NK-92 treated with Interleukin-12 subunit alpha and Interleukin-12 subunit beta, amount 100 ng/mL, for 24 hours (cell line): ENCODE measurements around the gene MCRIP1.

Source experiments
- DNase-seq: peaks from one replicate; lab custom pipeline; 2025; lab: John Stamatoyannopoulos, UW

MCRIP1 gene

DNA sequence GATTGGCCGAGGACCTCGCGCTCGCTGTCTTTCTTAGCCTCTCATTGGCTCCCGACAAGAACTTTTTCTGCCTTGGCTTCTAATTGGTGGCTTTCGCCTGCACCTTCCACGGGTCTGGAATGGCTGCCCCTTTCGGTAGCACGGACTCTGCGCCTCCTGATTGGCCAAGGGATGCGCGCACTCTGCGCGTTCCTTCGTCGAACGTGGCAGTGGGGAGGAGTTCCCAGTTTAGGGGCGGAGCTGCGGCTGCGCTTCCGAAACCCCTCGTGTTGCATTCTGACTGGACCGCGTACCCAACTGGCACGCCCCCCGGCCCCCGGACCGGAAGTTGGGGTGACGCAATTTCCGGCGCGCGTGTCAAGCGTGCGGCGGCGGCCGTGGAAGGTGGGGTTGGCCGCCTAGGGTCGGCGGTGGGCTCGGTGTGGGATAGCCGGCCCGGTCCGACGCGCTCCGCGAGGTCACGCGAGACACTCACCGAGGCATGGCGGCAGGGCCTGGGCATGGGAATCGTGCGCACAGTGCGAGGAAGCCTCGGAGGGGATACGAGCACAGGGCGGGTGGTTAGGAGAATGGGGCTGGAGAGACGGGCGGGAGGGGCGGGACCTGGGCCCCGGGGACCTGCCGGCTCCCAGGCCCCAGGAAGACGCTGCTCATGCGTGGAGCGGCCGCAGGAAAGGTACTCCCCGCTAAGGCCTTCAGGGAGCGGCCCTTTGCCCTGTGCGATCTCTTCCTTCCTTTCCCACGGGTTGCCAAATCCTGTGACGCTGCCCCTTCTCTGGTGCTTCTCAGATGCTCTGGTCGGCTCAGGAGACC is 27.9 kb upstream of the MCRIP1 start:
- DNase-seq = peak; percentile 100

DNA sequence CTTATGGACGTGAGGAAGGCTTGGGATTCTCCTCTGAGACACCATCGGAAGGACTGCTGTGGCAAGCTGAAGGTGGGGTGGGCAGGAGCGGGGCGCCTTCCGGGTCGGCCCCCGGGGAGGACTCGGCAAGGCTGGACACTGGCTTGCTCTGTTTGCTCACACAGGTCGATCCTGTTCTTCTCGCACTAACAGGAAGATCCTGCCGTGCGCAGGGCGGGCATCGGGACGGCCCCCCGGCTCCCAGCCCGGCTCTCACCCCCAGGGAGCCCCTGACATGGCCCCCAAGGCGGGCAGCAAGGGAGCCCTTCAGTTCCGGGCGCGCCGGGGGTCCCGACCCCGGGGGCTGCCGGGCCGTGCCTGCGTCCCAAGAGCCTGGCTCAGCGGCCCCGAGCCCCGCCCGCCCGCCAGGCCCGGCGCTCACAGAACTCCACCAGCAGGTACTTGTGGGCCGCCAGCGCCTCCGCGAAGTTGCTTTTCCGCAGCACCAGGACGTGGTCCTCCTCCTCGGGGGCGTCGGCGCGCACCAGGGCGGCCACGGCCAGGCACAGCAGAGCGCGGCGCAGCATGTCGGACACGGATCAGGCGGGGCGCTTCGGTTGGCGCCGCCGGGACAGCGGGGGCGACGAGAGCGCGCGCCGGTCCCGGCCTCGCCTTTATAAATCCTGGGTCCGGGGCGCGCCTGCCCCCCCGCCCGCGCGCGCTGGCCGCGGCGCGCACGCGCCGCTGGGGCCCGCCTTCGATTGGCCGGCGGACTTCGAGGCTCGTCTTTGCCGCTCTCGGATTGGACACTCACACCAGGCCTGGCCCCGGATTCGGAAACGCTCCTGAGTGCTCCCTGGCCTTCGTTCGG is 27.0 kb upstream of the MCRIP1 start, which contains the start of gene P4HB:
TSS of gene P4HB (minus strand) at position 630 of the 850 bp plus-strand sequence. CDS start at position 566, 64 bp downstream.
- DNase-seq = no peak

DNA sequence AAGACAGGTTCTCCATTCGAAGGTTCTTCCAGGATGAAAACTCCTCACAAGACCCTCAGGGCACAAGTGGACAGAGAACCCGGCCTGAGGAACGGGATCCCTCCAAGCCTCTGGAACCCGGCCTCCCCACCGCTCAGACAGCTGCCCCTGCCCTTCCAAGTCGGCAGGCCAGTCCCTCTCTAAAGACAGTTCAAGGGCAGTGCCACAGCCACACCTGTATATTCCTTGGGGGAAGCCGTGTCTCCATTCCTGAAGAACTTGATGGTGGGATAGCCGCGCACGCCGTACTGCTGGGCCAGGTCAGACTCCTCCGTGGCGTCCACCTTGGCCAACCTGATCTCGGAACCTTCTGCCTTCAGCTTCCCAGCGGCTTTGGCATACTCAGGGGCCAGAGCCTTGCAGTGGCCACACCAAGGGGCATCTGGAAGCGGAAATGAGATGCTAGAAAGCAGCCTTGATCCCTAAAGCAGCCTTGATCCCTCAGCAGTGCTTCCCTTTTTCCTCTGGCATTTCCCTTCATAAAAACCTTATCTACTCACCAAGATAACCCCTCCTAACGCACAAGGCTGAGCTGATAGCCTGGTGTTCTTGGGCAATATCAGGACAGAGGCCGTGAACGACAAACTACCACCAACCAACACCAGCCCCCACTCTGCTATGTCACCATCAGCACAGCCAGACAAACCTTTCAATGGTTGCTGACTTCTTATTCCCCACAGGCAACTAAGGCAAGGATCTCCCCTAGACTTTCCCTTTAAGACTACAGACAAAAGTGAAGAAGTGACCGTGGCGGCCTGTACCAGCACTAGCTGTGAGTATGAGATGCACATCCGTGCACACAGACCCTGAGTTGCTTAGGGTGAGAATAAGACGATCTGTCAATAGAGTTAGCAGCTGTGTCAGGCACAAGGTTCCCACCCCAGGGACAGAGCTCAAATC is 26.1 kb upstream of the MCRIP1 start:
- no peak for DNase-seq

DNA sequence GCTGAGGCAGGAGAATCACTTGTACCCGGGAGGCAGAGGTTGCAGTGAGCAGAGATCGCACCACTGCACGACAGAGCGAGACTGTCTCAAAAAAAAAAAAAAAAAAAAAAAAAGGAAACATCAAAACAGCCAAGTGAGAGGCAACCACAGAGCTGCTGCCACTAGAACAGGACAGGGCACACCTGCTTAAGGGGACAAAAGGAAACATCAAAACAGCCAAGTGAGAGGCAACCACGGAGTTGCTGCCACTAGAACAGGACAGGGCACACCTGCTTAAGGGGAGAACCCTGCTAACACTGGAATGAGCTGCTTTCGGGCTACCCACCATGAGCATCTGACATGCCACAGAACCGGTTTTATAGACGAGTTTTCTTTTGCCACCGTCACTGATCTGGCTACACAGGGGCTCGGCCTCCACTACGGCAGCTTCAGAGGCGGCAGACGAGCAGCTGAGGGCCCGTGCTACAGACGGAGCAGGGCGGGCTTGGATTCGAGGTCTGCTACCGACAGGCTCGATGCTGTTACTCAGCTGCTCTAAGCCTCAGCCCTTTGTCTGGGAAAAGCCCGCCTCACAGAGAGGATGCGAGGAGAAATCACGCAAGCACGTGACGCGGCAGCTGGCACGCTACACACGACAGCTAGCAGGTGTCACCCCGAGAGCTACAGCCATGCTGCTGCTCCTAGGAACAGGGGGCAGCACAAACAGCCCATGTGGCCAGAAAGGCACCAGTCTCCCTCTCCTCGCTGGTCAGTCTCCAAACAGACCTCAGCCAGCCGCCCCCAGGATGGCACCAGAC is 25.3 kb upstream of the MCRIP1 start:
- no peak for DNase-seq

DNA sequence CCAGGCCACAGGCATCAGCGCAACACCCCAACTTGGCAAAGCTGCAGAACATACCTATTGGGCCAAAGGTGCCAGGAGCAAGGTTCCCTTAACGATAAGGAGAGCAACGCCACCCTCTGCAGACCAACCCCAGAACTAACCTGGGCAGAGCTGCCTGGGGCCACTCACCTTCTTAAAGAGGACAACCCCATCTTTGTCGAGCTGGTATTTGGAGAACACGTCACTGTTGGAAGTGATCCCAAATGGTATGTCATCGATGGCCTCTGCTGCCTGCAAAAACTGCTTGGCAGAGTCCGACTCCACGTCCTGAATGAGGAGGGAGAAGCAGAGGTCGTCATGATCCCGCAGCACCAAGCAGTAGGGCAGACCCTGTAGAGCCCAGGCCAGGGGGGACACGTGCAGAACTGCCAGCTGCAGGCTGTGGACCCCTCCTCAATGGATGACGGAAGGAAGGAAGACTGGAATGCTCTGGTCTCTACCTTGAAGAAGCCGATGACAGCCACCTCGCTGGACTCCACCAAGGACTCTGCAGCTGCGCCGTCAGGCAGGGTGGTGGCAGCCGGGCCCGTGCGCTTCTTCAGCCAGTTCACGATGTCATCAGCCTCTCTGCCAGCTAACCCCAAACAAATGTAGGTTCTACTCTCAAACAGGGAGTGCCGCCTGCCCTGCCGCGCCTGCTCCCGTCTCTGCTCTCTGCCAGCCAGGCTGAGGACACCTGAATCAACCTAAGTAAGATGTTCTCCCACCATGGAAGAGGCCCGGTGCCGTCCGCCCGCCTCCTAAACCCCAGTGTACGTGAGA is 22.1 kb upstream of the MCRIP1 start:
- DNase-seq = no peak

DNA sequence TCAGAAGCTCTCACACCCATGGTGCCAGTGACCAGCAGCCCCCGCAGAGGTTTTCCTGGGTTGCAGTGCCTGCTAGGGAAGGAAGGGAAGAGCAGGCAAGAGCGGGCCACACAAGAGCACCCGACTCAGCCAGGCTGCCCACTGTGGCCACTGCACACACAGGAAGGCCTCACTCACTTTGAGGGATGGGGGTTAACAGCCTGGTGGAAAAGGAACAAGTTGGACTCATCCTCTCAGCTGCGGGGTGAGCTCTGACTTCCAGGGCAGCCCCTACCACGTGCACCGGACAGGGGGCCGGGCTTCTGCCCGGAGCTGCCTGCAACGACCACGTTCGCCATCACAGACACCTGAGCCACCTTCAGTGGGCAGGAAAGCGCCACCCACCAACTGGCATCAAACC is 19.1 kb upstream of the MCRIP1 start:
- DNase-seq = no peak

DNA sequence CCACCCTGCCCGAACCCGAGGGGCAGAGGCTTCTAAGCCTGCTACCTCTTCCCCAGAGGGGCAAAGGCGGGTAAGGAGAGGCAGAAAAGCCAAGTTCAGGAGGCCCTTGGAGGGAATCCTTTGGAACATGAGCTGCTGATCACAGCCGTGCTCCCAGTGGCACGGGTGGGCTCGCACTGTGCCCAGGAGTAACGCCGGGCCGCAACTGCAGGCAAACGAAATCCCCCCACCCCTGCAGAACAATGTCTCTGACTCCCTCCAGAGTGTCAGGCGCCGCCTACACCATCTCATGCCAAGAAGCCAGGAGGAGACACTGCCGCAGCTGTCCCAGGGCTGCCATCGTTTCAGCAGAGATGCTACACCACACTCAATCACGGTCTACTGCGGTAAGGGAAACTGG is 18.3 kb upstream of the MCRIP1 start:
- no peak for DNase-seq

DNA sequence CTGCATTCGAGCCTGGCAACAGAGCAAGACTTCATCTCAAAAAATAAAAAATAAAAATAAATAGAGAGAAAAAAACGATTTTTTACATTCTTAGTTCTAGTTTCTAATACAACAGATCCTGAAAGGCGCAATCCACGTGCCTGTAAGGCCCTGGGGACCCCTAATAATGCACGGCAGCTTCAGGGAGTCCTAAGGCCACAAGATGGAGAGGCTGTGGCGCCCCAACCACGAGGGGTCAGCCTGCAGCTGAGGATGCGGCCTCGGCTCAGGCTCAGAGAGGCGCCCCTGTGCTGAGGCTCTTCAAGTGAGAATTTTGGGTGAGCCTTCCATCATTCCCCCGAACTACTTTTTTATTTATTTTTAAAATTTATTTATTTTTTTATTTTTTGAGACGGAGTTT is 16.4 kb upstream of the MCRIP1 start:
- DNase-seq = no peak

DNA sequence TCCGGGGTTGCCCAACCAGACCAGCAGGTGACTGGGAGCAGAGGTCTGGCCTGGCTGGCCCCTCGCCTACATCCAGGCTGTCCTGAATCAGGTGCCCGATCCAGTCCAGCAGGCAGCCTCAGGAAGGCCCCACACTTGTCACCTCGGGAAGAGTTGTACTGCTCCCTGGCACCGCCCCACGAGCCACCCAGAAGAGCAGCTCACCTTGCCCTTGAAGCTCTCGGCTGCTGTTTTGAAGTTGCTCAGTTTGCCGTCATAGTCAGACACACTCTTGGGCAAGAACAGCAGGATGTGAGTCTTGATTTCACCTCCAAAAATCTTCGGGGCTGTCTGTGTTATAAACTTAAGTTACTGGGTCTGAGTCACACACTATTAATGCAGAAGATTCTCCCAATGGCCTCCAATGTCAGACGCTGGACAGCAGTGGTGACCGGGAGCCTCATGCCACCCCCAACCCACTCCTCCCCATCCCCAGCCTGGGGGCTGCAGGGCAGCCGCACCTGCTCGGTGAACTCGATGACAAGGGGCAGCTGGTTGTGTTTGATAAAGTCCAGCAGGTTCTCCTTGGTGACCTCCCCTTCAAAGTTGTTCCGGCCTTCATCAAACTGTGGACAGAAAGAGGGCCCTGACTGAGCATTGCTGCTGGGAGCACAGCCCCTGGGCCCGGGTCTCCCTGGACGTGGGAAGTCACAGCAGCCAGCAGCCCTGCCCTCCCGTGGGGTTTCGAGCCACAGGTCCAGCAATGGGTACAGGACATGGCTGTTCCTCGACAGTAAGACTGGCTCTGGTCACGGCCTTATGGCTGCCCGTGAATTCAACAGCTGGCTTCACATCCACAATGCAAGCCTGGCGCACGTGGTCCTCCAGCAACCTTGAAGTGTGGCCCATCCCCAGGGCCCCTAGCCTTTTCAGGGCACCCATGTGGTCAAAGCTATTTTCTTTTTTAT is 13.9 kb upstream of the MCRIP1 start:
- no peak for DNase-seq

- DNase-seq = no peak
These were observed 13.0 kb upstream of the MCRIP1 start for GRCh38 chr17:81845881-81846742.

GRCh38 chr17:81845361-81845760 is 12.3 kb upstream of the MCRIP1 start:
- no peak for DNase-seq

- no peak for DNase-seq
These were observed 11.8 kb upstream of the MCRIP1 start for GRCh38 chr17:81844887-81845286.

- no peak for DNase-seq
These were observed 11.3 kb upstream of the MCRIP1 start for GRCh38 chr17:81844327-81844851.

DNA sequence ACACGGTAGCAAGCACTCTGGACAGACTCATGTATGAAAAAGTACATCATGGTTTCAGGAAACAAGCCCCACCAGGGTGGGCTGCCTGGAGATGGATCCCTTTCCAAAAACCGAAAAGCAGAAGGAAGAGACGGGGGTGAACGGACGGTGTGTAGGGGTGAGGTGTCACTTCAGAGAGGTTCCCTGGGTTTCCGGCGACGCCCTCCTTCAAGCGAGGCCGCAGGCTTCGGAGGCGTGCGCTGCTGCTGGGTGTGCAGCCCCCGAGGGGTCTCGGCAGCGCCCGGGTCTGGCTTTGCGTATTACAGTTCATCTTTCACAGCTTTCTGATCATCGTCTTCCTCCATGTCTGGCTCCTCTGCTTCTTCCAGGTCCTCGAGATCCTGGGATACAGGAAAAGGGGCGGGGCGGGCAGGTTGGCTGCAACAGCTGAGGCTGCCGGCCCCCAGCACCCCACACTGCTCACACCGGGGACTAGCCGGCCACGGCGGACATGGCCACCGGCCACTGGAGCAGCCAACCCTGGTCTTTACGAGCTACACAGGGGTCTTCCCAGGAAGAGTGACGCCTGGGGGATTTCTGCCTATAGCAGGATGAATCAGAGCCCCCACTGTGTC is 10.7 kb upstream of the MCRIP1 start:
- DNase-seq = no peak

- no peak for DNase-seq
These were observed 9.8 kb upstream of the MCRIP1 start for GRCh38 chr17:81842725-81843504.

GRCh38 chr17:81842378-81842724 is 9.3 kb upstream of the MCRIP1 start:
- no peak for DNase-seq

GRCh38 chr17:81841866-81842265 is 8.8 kb upstream of the MCRIP1 start:
- no peak for DNase-seq
